LNCAP (cell line): ENCODE data around the gene LAMA2.

ENCODE experiments used
- CTCF ChIP-seq: fragments of 450-650 bp; IDR thresholded peaks from 2 replicates; pipeline ENCODE4 v1.5.1; 2017; ENCODE audit warnings: mild to moderate bottlenecking

Gene LAMA2

GRCh38 chr6:128990360-128990759 is 107.4 kb downstream of the LAMA2 start:
- TF ChIP-seq CTCF = no peak

- TF ChIP-seq CTCF = no peak
Measured at GRCh38 chr6:128990915-128991314, 108.0 kb downstream of the LAMA2 start.

GRCh38 chr6:128993166-128993565 is 110.2 kb downstream of the LAMA2 start:
- TF ChIP-seq CTCF = no peak

- no peak for TF ChIP-seq CTCF
Measured at GRCh38 chr6:128997880-128998279, 114.9 kb downstream of the LAMA2 start.

GRCh38 chr6:129006724-129007514 is 124.0 kb downstream of the LAMA2 start:
- TF ChIP-seq CTCF = no peak

- no peak for TF ChIP-seq CTCF
Measured at GRCh38 chr6:129007701-129008373, 124.9 kb downstream of the LAMA2 start.

- no peak for TF ChIP-seq CTCF
Measured at GRCh38 chr6:129008591-129008990, 125.7 kb downstream of the LAMA2 start.
